NB4 (cell line): Measurements from ENCODE around the gene KAZN.

Source experiments
- DNase-seq: peaks from one replicate; pipeline ENCODE4 v3.0.0; 2010; ENCODE audit warnings: low read depth
- H3K4me3 ChIP-seq: one replicate; pipeline ENCODE4 v1.5.1; 2011; ENCODE audit warnings: mild to moderate bottlenecking, low read depth, low read length, moderate library complexity
- MYC ChIP-seq: IDR thresholded peaks from 2 replicates; pipeline ENCODE4 v1.6.1; 2011; ENCODE audit warnings: low read depth, low read length
- POLR2A ChIP-seq: IDR thresholded peaks from 2 replicates; pipeline ENCODE4 v1.6.1; 2011; ENCODE audit warnings: mild to moderate bottlenecking; ENCODE audit not compliant: insufficient read length; ENCODE audit errors: extremely low read depth
- TF ChIP-seq, protein P1 (sequence below): IDR thresholded peaks from one replicate; pipeline ENCODE4 v1.5.1; 2012; ENCODE audit warnings: low read depth, low read length
- TF ChIP-seq, protein P2 (sequence below): IDR thresholded peaks from 2 replicates; pipeline ENCODE4 v1.6.1; 2011; ENCODE audit warnings: low read depth, low read length

KAZN gene

DNA sequence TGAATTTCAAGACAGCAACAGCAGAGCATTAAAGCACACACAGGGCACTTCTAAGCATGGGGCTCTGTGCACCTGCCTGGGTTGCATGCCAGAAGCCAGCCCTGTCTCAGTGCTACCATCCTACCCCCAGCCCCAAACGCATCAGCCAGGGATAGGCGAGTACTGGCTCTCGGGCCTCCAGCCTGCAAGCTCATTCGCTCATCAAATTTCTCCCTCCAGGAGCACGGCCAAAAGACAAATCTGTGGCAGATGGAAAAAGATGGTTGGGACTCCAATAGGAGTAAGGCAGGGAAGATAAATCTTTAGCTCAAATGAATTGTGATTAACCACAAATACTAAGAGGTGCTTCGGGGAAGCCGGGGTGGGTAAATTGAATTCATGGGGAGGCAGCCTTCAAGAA, 189.6 kb downstream of the KAZN start:
- DNase-seq: no peak
- no peak overlapping the region for H3K4me3 ChIP-seq
- TF ChIP-seq, protein P1, sequence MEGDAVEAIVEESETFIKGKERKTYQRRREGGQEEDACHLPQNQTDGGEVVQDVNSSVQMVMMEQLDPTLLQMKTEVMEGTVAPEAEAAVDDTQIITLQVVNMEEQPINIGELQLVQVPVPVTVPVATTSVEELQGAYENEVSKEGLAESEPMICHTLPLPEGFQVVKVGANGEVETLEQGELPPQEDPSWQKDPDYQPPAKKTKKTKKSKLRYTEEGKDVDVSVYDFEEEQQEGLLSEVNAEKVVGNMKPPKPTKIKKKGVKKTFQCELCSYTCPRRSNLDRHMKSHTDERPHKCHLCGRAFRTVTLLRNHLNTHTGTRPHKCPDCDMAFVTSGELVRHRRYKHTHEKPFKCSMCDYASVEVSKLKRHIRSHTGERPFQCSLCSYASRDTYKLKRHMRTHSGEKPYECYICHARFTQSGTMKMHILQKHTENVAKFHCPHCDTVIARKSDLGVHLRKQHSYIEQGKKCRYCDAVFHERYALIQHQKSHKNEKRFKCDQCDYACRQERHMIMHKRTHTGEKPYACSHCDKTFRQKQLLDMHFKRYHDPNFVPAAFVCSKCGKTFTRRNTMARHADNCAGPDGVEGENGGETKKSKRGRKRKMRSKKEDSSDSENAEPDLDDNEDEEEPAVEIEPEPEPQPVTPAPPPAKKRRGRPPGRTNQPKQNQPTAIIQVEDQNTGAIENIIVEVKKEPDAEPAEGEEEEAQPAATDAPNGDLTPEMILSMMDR: no peak
- TF ChIP-seq, protein P2, sequence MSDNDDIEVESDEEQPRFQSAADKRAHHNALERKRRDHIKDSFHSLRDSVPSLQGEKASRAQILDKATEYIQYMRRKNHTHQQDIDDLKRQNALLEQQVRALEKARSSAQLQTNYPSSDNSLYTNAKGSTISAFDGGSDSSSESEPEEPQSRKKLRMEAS: no peak
- TF ChIP-seq POLR2A (no peak), MYC (no peak)

DNA sequence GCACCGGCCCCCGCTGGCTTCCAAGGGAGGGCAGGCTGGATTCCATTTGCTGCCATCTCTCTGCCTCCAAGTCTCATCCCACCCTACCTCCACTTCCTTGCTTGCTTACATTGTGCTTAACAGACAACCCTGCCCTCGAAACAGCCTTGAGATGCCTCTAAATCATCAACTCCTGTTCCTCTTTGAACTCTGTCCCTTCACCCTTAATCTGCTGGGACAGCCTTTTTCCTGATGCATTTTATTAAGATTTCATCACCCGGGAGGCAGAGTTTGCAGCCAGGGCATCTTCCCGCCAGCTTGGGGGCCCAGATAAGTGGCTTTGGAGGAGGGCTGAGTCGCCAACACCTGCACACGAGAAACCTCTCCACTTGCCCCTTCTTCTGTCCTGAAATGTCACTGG, 192.5 kb downstream of the KAZN start:
- TF ChIP-seq, protein P2: no peak
- TF ChIP-seq POLR2A (no peak), MYC (no peak)
- TF ChIP-seq, protein P1: no peak
- H3K4me3 ChIP-seq: no peak overlapping the region
- DNase-seq: peak; percentile 28

DNA sequence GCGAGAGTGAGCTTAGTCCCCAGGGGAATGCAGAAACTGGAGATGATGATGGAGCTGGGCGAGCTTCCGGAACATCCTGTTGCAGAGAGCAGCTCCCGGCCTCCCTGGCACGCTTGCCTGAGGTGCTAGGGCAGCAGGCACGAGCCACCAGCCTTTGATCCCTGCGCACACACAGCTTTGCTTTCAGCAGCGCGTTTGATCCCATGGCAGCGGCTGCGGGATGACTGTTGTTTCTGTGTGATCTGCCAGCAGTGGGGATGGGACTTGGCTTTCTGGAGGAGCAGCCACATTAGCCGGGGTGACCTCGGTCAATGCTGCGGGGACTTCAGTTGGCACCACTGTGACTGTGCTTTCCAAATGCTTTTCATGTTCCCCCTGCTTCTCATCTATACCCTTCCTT, 193.2 kb downstream of the KAZN start:
- TF ChIP-seq MYC (no peak), POLR2A (no peak)
- TF ChIP-seq, protein P1: no peak
- TF ChIP-seq, protein P2: no peak
- no peak overlapping the region for H3K4me3 ChIP-seq
- DNase-seq: no peak

DNA sequence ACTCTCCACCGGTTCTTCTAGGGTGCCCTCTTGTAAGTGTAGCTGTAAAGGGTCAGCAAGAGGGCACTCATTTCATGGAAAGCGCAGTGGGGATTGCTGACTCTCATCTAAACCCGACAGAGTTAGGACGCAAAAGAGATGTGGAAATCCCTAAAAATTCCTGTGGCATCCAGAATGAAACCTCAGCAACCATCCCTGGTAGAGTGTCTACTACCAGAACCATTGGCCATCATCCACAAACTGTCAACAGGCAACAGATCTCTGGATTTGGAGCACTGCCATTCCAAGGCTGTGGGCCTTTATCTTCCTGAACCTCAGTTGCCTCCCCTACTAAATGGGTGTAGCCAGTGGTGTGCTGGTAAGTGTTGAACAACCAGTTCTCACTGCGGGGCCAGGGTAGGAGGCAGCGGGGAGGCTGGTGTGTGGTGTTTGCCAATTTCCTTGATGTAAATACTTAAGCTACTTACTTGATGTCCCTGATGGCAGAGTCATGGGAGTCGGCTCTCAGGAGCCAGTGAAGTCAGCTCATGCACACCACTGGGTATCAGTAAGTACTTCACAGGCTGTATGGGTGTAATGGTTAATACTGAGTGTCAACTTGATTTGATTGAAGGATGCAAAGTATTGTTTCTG, 195.8 kb downstream of the KAZN start:
- TF ChIP-seq MYC: no peak
- TF ChIP-seq, protein P1: no peak
- no peak for TF ChIP-seq POLR2A
- TF ChIP-seq, protein P2: no peak
- no peak overlapping the region for H3K4me3 ChIP-seq
- DNase-seq: no peak

DNA sequence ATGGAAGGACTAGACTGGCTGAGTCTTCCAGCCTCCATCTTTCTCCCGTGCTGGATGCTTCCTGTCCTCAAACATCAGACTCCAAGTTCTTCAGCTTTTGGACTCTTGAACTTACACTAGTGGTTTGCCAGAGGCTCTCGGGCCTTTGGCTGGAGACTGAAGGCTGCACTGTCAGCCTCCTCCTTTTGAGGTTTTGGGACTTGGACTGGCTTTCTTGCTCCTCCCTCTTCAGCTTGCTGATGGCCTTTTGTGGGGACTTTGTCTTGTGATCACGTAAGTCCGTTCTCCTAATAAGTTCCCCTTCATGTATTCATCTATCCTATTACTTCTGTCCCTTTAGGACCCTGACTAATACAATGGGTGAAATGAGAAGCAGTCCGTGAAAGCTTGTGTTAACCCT, 196.4 kb downstream of the KAZN start:
- DNase-seq: no peak

More for the DNA sequence above, 196.4 kb downstream of the KAZN start:
- H3K4me3 ChIP-seq: no peak overlapping the region
- TF ChIP-seq, protein P1: no peak
- TF ChIP-seq, protein P2: no peak
- TF ChIP-seq MYC (no peak), POLR2A (no peak)
